NCI-H2171 (cell line): ENCODE results near the gene C4orf17.
A peak's percentile ranks its signal among the peaks of the same experiment; 100 is the strongest.
"Not testable (repeated sequence)": the region's sequence is repeated elsewhere in the genome, so short reads cannot be mapped to it uniquely, and the experiment has no call there.

Source experiments
- DNase-seq: peaks from one replicate; lab custom pipeline; 2025; lab: John Stamatoyannopoulos, UW

Gene C4orf17

GRCh38 chr4:99510721-99511120 is at the start of gene C4orf17:
C4orf17 (plus strand) TSS chr4:99511021; CDS start chr4:99513082, 2,061 bp downstream.
- DNase-seq: no peak

- no peak for DNase-seq
Measured at GRCh38 chr4:99461623-99462401, 49.0 kb upstream of the C4orf17 start.

- DNase-seq: peak; percentile 17
Measured at GRCh38 chr4:99462875-99463464, 47.9 kb upstream of the C4orf17 start.

GRCh38 chr4:99463566-99463965 is 47.3 kb upstream of the C4orf17 start:
- DNase-seq: no peak

GRCh38 chr4:99467887-99468286 is 42.9 kb upstream of the C4orf17 start:
- DNase-seq: no peak

- DNase-seq: no peak
Measured at GRCh38 chr4:99468889-99469288, 41.9 kb upstream of the C4orf17 start.

GRCh38 chr4:99471349-99471748 is 39.5 kb upstream of the C4orf17 start:
- no peak for DNase-seq

GRCh38 chr4:99471896-99472295 is 38.9 kb upstream of the C4orf17 start:
- DNase-seq: no peak

- DNase-seq: no peak
Measured at GRCh38 chr4:99473131-99473530, 37.7 kb upstream of the C4orf17 start.

GRCh38 chr4:99483636-99484035 is 27.2 kb upstream of the C4orf17 start:
- no peak for DNase-seq

- DNase-seq: no peak
Measured at GRCh38 chr4:99485212-99485611, 25.6 kb upstream of the C4orf17 start.

GRCh38 chr4:99486648-99487047 is 24.2 kb upstream of the C4orf17 start:
- DNase-seq: not testable (repeated sequence)

- no peak for DNase-seq
Measured at GRCh38 chr4:99490286-99490685, 20.5 kb upstream of the C4orf17 start.

- peak; percentile 27 for DNase-seq
Measured at GRCh38 chr4:99504804-99505502, 5.9 kb upstream of the C4orf17 start.

- peak; percentile 28 for DNase-seq
Measured at GRCh38 chr4:99506781-99507180, 4.0 kb upstream of the C4orf17 start.

GRCh38 chr4:99507349-99507748 is 3.5 kb upstream of the C4orf17 start:
- no peak for DNase-seq

GRCh38 chr4:99507762-99508161 is 3.1 kb upstream of the C4orf17 start:
- no peak for DNase-seq

GRCh38 chr4:99518601-99519295 is 7.9 kb downstream of the C4orf17 start:
- DNase-seq: no peak

GRCh38 chr4:99529228-99529627 is 18.4 kb downstream of the C4orf17 start:
- no peak for DNase-seq

GRCh38 chr4:99529956-99530355 is 19.1 kb downstream of the C4orf17 start:
- no peak for DNase-seq

GRCh38 chr4:99534699-99535098 is 23.9 kb downstream of the C4orf17 start:
- DNase-seq: not testable (repeated sequence)

GRCh38 chr4:99536271-99536670 is 25.4 kb downstream of the C4orf17 start:
- DNase-seq: no peak
